ENCODE results near the gene OTUD7B. TPM values are rescaled to one million over a fixed set of nuclear protein-coding genes. Genes with fewer than 3 reads are reported as not detected.

The OTUD7B gene
- total RNA-seq, 6 experiments from 2014 or later: 26.2 to 29.6 (median 28.7) TPM

DNA sequence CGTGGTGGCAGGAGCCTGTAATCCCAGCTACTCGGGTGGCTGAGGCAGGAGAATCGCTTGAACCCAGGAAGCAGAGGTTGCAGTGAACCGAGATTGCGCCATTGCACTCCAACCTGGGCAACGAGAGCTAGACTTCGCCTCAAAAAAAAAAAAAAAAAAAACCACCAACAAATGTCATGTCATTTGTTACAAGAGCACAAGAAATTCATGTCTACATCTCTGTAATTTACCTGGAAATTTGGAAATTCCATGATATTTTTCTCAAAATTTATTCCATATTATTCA lies 40.5 kb upstream of the OTUD7B start:
- H3K27ac Mint-ChIP-seq: no peak overlapping the region
- DNase-seq: no peak
- H3K4me1 Mint-ChIP-seq (ENCODE audit: low read depth): peaks cover 29% of the 10 kb centered on the region
- H3K9me3 Mint-ChIP-seq: no peaks in the 10 kb centered on the region
- H3K27me3 Mint-ChIP-seq (ENCODE audit: insufficient read depth): no peaks in the 10 kb centered on the region
- TF ChIP-seq, protein P1, sequence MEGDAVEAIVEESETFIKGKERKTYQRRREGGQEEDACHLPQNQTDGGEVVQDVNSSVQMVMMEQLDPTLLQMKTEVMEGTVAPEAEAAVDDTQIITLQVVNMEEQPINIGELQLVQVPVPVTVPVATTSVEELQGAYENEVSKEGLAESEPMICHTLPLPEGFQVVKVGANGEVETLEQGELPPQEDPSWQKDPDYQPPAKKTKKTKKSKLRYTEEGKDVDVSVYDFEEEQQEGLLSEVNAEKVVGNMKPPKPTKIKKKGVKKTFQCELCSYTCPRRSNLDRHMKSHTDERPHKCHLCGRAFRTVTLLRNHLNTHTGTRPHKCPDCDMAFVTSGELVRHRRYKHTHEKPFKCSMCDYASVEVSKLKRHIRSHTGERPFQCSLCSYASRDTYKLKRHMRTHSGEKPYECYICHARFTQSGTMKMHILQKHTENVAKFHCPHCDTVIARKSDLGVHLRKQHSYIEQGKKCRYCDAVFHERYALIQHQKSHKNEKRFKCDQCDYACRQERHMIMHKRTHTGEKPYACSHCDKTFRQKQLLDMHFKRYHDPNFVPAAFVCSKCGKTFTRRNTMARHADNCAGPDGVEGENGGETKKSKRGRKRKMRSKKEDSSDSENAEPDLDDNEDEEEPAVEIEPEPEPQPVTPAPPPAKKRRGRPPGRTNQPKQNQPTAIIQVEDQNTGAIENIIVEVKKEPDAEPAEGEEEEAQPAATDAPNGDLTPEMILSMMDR (IDR thresholded peaks at IDR 0.05): no peak
- H3K4me3 Mint-ChIP-seq: no peak overlapping the region
- H3K36me3 Mint-ChIP-seq (ENCODE audit: low read depth): no peaks in the 10 kb centered on the region

DNA sequence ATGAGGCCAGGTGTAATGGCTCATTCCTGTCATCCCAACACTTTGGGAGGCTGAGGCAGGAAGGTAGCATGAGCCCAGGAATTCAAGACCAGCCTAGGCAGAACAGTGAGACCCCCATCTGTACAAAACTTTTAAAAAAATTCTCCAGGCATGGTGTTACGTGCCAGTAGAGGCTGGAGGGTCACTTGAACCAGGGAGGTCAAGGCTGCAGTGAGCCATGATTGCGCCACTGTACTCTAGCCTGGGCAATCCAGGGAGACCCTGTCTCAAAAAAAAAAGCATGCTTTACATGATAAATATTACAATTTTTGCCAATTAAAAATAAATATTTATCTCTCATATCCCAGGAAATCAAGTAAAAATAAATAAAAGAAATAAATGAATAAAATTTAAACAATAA lies 39.4 kb upstream of the OTUD7B start:
- TF ChIP-seq, protein P1 (IDR thresholded peaks at IDR 0.05): no peak
- H3K36me3 Mint-ChIP-seq (ENCODE audit: low read depth): no peaks in the 10 kb centered on the region

DNA sequence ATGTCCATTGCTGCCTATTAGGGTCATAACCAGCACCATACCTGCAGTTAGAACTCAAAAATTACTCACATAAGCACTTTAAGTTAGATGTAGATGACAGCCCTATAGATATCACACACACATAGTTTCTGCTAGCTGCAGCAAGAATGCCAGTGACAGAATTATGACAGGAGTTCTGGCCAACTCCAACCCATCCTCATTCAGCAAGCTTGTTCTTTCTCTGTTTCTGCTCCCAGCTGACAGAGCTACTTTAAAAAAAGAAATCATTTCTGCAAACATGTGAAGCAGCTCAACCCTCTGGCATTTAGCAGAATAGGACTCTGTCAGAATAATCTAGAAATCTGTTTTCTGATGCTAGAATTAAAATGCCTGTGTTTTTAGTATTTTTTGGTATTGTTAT lies 23.8 kb upstream of the OTUD7B start:
- no peak for DNase-seq
- Mint-ChIP-seq H3K9me3 (no peaks in the 10 kb centered on the region), H3K36me3 (ENCODE audit: low read depth) (no peaks in the 10 kb centered on the region), H3K4me1 (ENCODE audit: low read depth) (no peaks in the 10 kb centered on the region), H3K27me3 (ENCODE audit: insufficient read depth) (no peaks in the 10 kb centered on the region), H3K27ac (no peak overlapping the region), H3K4me3 (no peak overlapping the region)
- TF ChIP-seq, protein P1 (IDR thresholded peaks at IDR 0.05): no peak

More for the DNA sequence above, 39.4 kb upstream of the OTUD7B start:
- H3K27me3 Mint-ChIP-seq (ENCODE audit: insufficient read depth): no peaks in the 10 kb centered on the region
- DNase-seq: no peak
- no peak overlapping the region for H3K27ac Mint-ChIP-seq
- H3K4me3 Mint-ChIP-seq: no peak overlapping the region
- no peaks in the 10 kb centered on the region for H3K9me3 Mint-ChIP-seq
- peaks cover 29% of the 10 kb centered on the region for H3K4me1 Mint-ChIP-seq (ENCODE audit: low read depth)

DNA sequence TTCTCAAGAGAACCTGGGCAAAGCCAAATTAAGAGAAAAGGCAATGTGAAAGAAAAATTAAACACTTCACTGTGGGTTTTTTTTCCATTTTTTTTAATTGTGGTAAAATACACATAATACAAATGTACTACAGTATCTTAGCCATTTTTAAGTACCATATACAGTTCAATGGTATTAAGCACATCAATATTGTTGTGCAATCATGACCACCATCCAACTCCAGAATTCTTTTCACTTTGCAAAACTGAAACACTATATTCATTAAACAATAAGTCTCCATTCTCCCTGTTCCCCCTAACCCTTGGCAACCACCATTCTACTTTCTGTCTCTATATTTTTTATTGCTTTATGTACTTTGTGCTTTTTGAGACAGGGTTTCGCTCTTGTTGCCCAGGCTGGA lies 17.8 kb upstream of the OTUD7B start:
- Mint-ChIP-seq H3K4me1 (ENCODE audit: low read depth) (no peaks in the 10 kb centered on the region), H3K9me3 (no peaks in the 10 kb centered on the region), H3K27me3 (ENCODE audit: insufficient read depth) (no peaks in the 10 kb centered on the region), H3K36me3 (ENCODE audit: low read depth) (no peaks in the 10 kb centered on the region), H3K27ac (no peak overlapping the region), H3K4me3 (no peak overlapping the region)
- TF ChIP-seq, protein P1 (IDR thresholded peaks at IDR 0.05): no peak
- DNase-seq: no peak

DNA sequence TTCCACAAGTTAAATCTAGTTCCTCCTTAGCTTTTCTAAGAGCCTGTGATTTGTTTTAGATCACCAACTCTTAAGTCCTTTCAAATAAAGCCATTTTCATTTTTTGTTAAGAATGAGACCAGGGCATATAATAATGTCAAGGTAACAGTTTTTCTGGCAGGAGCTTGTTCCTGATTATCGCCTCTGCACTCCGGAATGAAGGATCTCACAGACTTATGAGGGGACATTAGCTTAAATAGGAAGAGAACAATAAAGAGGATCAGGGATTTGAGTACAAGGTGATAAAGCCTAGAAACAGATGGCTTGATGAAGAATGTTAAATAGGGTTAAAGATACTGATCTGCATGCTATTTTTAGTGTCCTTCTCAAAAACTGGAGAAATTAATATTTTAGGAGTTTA lies 13.6 kb upstream of the OTUD7B start:
- Mint-ChIP-seq H3K9me3 (no peaks in the 10 kb centered on the region), H3K4me1 (ENCODE audit: low read depth) (peaks cover 12% of the 10 kb centered on the region), H3K27me3 (ENCODE audit: insufficient read depth) (no peaks in the 10 kb centered on the region), H3K36me3 (ENCODE audit: low read depth) (no peaks in the 10 kb centered on the region), H3K4me3 (no peak overlapping the region), H3K27ac (no peak overlapping the region)
- no peak for DNase-seq
- TF ChIP-seq, protein P1 (IDR thresholded peaks at IDR 0.05): no peak

DNA sequence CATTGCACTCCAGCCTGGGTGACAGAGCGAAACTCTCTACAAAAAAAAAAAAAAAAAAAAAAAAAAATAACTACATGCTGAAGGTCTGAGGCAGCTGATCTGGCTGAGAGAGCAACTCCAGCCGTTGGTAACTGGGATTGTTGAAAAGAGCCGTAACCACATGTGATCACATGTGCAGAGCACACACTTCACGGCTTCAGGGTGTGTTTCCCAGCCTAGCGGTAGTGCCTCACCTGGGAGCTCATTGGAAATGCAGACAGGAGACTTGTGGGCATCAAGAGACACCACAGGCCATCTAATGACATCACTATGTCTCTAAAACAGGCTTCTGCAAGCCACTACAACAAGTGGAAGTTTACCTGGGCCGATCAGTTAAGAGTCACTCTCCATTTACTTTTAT lies 11.8 kb upstream of the OTUD7B start:
- Mint-ChIP-seq H3K27me3 (ENCODE audit: insufficient read depth) (no peaks in the 10 kb centered on the region), H3K4me3 (no peak overlapping the region), H3K36me3 (ENCODE audit: low read depth) (no peaks in the 10 kb centered on the region), H3K9me3 (no peaks in the 10 kb centered on the region), H3K4me1 (ENCODE audit: low read depth) (peaks cover 12% of the 10 kb centered on the region), H3K27ac (no peak overlapping the region)
- no peak for DNase-seq
- TF ChIP-seq, protein P1 (IDR thresholded peaks at IDR 0.05): no peak

Measured in HFFc6 (cell line).